Muscle layer of duodenum (tissue), 2 donors: ENCODE measurements around the gene RNF212B.

Source experiments
- H3K27ac ChIP-seq: one replicate; pipeline ENCODE4 v1.7.0; 2013; ENCODE audit warnings: mild to moderate bottlenecking, low read length
- H3K27me3 ChIP-seq: one replicate; pipeline ENCODE4 v1.7.0; 2013; ENCODE audit warnings: low read depth, mild to moderate bottlenecking, control low read depth, low read length
- H3K36me3 ChIP-seq, 2 donors: one replicate each; pipeline ENCODE4 v1.7.0; 2013; ENCODE audit warnings: low read length in 2 of 2, control low read depth in 1 of 2, mild to moderate bottlenecking in 1 of 2; ENCODE audit not compliant: insufficient read depth in 2 of 2, control insufficient read depth in 1 of 2
- H3K4me1 ChIP-seq, 2 donors: one replicate each; pipeline ENCODE4 v1.7.0; 2013; ENCODE audit warnings: low read length in 2 of 2, mild to moderate bottlenecking in 2 of 2, control low read depth in 1 of 2, moderate library complexity in 1 of 2; ENCODE audit not compliant: insufficient read depth in 2 of 2, control insufficient read depth in 1 of 2
- H3K4me3 ChIP-seq, 2 donors: one replicate each; pipeline ENCODE4 v1.7.0; 2013; ENCODE audit warnings: low read length in 2 of 2, low read depth in 1 of 2, mild to moderate bottlenecking in 1 of 2
- H3K9me3 ChIP-seq, 2 donors: one replicate each; pipeline ENCODE4 v1.7.0; 2013; ENCODE audit warnings: low read length in 2 of 2, control low read depth in 1 of 2, mild to moderate bottlenecking in 1 of 2; ENCODE audit not compliant: control insufficient read depth in 1 of 2
- donor health status: healthy.

RNF212B gene

DNA sequence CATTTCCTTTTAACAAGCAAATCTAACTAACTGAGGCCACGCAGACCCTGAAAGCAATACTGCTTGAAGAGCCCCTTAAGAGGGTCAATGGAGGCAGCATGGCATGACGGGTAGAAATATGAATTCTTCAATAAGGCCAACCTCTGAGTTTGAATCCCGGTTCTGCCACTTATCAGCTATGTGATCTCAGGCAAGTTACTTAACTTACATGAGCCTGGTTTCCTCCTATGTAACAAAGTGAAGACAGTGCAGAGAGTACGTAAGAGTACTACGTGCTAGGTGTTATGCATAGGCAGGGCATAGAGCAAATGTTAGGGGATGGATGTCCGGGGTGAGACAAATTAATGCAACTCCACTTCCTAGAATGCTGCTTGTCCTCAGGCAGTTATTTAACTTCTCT is 43.5 kb downstream of the RNF212B start:
- Histone ChIP-seq H3K9me3 (no peaks in the 10 kb centered on the region), H3K27ac (no peak overlapping the region), H3K27me3 (no peaks in the 10 kb centered on the region), H3K4me1 (peaks cover 0 to 13% of the 10 kb centered on the region in 2 donors), H3K36me3 (peaks cover 5 to 8% of the 10 kb centered on the region in 2 donors), H3K4me3 (no peak overlapping the region)

DNA sequence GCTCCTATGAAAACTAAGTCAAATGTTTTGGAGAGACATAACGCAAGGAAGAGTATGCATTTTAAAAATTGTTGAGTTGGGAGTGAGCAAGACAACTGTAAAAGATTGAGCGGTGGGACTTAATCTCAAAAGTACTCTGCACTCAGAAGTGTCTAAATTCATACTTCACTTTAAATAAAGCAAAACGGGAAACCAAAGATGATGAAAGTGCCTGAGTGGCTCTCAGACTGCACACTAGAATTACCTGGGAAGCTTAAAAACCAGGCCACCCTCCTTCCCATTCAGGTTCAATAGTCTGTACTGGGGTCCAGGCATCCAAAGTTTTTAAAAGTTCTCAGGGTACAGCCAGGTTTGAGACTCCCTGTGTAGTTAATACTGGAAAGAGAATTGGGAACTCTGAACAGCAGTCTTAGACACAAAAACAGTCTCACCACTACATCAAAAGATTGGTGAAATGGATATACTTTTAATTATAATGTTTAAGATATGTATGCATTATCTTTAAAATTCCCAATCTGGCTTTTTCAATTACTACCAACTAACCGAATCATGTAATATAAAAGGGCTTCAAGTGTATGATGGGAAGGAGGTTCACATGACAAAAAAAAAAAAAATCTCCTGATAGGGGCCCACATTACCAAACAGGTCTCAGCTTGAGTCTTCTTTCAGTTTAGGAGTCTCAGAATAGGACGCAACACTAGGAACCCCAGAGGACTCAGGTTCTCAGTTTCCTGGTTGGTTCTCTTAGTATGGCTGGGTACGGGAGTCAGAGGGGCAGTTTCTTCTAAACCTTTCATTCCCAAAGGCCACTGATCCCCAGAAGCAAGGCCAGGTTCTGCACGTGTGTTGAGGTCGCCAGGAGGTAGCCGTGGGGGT is 47.2 kb downstream of the RNF212B start:
- no peaks in the 10 kb centered on the region for H3K27me3 ChIP-seq
- peak overlapping the region; percentile 93 for H3K27ac ChIP-seq
- H3K9me3 ChIP-seq = no peaks in the 10 kb centered on the region
- peak overlapping the region; percentile 92 to 94 for H3K4me3 ChIP-seq
- H3K36me3 ChIP-seq = no peaks in the 10 kb centered on the region
- H3K4me1 ChIP-seq = peaks cover 0 to 21% of the 10 kb centered on the region in 2 donors

DNA sequence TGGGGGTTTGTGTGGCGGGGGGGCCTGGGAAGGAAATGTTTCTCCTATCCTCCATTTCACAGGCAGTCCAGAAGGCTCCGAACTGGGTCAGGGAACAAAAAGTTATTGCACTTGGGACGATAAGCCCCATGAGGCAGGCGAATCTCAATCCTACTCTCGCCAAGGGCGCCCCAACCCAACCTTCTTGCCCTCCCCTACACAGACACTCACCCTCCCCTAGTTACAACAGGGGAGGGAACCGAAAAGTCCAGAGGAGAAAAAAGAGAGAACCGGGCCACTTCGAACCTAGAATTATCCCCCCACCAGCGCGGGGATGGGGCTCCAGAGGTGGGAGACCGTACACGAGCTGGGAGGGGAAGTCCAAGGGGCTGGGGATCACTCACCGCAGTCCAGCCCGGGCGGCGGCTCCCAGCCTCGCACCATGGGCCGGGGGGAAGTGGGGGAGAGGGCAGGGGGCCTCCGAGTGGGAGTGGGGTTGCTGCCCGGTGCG is 47.8 kb downstream of the RNF212B start:
- H3K36me3 ChIP-seq = no peaks in the 10 kb centered on the region

DNA sequence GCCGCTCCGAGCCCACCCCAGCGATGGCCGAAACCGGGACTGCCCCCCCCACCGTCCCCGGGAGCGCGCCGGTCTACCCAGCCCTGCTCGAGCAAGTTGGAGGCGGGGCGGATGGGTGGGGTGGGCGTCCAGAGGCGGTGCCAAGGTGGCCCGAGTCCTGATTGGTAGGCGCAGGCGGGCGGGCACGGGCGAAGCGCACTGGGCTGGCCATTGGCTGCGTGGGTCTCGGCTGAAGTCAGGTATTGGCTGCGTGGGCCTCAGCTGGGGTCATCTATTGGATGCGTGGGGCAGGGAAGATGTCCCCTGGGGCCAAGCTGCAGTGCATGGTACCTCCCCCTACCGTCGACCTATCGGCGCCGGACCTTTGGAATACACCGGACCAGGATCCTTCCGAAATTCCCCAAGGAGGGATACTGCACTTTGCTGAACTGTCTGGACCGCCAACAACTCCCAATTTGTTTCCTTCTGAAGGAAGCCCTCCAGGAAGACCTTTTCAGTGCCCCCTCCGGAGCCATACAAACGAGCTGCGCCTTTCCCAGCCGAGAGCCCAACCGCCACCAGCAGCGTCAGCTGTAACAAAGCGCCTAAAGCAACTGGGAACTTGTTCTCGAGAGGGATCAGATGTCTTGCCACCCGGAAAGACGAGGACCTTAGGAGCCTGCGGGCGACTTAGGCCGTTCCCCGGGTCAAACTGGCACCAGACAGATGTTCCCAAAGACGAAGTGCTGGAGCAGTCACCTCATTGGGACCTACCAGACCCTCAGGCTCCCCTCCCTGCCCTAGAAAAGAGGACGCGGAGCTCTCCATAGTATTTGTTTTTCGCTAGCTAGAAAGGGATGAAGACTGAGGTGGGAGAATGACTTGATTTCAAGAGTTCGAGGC is 48.5 kb downstream of the RNF212B start, which contains the start of gene HOMEZ:
HOMEZ (minus strand) TSS at position 113 of the 882 bp plus-strand sequence. CDS start 180 bp downstream, outside the sequence.
- peak within 1 kb of the TSS; percentile 97 for H3K27ac ChIP-seq
- no peaks in the 10 kb centered on the region for H3K36me3 ChIP-seq
- H3K4me3 ChIP-seq = peak within 1 kb of the TSS; percentile 92 to 94
- H3K4me1 ChIP-seq = peaks cover 0 to 21% of the 10 kb centered on the region in 2 donors
- no peaks in the 10 kb centered on the region for H3K9me3 ChIP-seq
- H3K27me3 ChIP-seq = no peaks in the 10 kb centered on the region

More for the DNA sequence above, 47.8 kb downstream of the RNF212B start:
- Histone ChIP-seq H3K9me3 (no peaks in the 10 kb centered on the region), H3K4me3 (peak overlapping the region; percentile 92 to 94), H3K4me1 (peaks cover 0 to 21% of the 10 kb centered on the region in 2 donors), H3K27me3 (no peaks in the 10 kb centered on the region), H3K27ac (peak overlapping the region; percentile 93)

DNA sequence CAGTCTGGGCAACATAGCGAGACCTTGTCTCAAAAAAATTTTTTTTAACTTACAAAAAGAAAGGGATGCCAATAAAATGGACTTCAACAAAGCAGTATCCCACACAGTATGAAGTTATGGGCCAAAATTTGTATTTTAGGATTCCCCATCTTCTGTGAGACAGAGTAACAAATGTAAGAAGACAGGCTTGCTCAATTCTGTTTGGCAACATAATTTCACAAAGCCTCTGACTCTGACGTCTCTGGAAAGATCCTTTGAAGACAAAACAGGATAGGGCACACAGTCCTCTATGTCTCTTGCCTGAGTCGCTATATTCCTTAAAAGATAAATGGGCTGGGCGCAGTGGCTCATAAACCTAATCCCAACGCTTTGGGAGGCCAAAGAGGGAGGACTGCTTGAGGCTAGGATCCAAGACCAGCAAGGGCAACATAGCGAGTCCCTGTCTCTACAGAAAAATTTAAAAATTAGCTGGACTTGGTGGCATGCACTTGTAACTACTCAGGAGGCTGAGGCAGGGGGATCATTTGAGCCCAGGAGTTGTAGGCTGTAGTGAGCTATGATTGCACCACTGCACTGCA is 49.3 kb downstream of the RNF212B start:
- peaks cover 0 to 21% of the 10 kb centered on the region in 2 donors for H3K4me1 ChIP-seq
- H3K27me3 ChIP-seq = no peaks in the 10 kb centered on the region
- H3K4me3 ChIP-seq = peak overlapping the region; percentile 81 to 94
- H3K36me3 ChIP-seq = no peaks in the 10 kb centered on the region
- H3K9me3 ChIP-seq = no peaks in the 10 kb centered on the region
- peak overlapping the region; percentile 97 for H3K27ac ChIP-seq

DNA sequence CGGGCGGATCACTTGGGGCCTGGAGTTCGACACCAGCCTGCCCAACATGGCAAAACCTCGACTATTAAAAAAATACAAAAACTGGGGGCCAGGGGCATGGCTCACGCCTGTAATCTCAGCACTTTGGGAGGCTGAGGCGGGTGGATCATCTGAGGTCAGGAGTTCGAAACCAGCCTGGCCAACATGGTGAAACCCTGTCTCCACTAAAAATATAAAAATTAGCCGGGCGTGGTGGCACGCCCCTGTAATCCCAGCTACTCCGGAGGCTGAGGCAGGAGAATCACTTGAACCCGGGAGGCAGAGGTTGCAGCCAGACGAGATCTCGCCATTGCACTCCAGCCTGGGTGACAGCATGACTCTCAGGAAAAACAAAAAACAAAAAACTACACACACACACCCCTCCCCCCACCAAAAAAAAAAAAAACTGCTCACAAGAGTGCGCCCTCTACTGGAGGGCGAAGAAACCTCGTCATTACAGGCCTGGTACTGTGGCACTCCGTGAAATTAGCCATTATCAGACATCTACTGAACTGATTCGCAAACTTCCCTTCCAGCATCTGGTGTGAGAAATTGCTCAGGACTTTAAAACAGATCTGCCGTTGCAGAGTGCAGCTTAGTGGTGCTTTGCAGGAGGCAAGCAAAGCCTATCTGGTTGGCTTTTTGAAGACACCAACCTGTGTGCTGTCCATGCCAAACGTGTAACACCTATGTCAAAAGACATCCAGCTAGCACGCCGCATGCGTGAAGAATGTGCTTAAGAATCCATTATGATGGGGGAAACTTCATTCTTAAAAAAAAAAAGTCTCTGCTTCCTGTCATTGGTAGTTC is 57.2 kb downstream of the RNF212B start:
- H3K9me3 ChIP-seq = no peaks in the 10 kb centered on the region
- H3K36me3 ChIP-seq = peaks cover 4 to 18% of the 10 kb centered on the region in 2 donors
- no peak overlapping the region for H3K4me3 ChIP-seq
- H3K27me3 ChIP-seq = no peaks in the 10 kb centered on the region
- H3K27ac ChIP-seq = no peak overlapping the region
- peaks cover 0 to 17% of the 10 kb centered on the region in 2 donors for H3K4me1 ChIP-seq

DNA sequence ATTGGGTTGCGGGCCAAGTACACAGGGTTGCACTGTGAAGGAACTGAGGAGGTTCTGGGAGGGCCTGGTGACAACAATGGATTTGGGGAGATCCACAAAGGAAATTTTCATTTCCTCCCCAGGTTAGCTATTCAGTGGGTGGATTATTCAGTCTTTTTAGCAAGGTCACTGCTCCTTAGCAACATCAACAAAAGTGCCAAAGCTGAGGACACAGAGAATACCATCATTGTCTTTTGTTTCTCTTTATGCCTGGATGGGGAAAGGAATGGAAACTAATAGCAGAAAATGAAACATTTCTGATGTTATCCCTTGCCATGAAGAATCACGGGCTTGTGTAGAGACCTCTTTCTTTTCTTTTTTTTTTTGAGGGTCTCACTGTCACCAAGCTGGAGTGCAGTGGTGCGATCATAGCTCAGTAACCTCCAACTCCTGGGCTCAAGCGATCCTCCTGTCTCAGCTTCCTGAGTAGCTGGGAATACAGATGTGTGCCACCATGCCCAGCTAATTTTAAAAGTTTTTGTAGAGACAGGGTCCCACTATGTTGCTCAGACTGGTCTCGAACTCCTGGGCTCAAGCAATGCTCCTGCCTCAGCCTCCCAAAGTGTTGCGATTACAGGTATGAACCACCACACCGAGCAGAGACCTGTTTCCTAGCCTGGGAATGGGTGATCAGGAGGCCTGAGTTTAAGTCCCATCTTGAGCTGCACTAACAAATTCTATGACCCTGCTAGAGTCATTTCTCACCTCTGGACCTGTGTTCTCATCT is 58.5 kb downstream of the RNF212B start:
- Histone ChIP-seq H3K4me3 (no peak overlapping the region), H3K4me1 (peaks cover 5 to 25% of the 10 kb centered on the region in 2 donors), H3K36me3 (peaks cover 4 to 22% of the 10 kb centered on the region in 2 donors), H3K27ac (no peak overlapping the region), H3K9me3 (no peaks in the 10 kb centered on the region), H3K27me3 (no peaks in the 10 kb centered on the region)

DNA sequence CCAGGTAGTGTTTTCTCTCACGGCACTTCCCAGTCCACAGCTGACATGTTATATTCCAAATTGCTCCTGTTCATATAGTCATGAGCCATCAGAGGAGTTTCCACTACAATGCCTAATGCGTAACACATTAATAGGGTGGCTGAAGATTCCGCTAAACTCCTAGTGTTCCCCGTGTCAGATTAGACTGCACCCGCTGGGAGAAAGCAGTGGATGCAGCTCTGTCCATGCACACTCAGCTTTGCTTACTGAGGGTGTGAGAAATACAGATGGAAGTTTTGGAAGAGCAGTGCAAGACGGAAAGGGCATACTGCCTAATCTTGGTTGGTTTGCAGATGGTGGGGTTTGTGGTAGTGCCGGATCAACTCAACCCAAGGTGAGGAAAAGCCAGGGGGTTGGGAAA is 59.4 kb downstream of the RNF212B start:
- Histone ChIP-seq H3K27ac (no peak overlapping the region), H3K9me3 (no peaks in the 10 kb centered on the region), H3K27me3 (no peaks in the 10 kb centered on the region), H3K4me1 (peaks cover 5 to 27% of the 10 kb centered on the region in 2 donors), H3K36me3 (peaks cover 4 to 24% of the 10 kb centered on the region in 2 donors), H3K4me3 (no peak overlapping the region)

DNA sequence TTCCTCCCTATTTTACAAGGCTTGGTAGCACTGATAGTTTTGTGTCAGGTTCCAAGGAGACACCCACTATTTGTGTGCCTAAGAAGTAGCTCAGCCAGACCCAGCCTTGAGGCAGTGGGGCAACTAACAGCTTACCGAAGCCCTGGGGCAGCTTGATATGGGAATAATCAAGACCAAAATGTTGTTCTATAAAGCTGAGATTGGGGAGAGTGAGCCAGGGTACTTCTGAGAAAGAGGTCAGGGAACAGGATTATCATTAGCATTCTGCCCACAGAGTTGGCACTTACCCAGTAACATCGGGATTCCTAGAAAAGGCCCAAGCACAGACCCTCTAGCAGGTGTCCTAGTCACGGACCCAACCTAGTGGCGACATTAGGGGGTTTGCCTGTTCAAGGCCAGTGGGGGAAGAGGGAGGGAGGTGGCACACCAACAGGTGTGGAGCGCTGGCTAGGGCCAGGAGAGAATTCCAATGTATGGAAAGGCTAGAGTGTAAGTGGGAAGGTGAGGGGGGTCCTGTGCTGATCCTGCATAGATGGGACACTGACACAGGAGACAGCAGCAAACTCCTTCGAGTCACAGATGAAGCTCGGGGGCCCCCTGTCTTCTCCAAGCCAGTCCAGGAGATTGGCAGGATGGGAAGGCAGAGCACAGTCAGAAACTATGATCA is 60.0 kb downstream of the RNF212B start:
- Histone ChIP-seq H3K27ac (no peak overlapping the region), H3K27me3 (no peaks in the 10 kb centered on the region), H3K4me1 (peaks cover 5 to 29% of the 10 kb centered on the region in 2 donors), H3K36me3 (peaks cover 4 to 24% of the 10 kb centered on the region in 2 donors), H3K9me3 (no peaks in the 10 kb centered on the region), H3K4me3 (no peak overlapping the region)
